ENCODE measurements around the gene DCAF16.

DNA sequence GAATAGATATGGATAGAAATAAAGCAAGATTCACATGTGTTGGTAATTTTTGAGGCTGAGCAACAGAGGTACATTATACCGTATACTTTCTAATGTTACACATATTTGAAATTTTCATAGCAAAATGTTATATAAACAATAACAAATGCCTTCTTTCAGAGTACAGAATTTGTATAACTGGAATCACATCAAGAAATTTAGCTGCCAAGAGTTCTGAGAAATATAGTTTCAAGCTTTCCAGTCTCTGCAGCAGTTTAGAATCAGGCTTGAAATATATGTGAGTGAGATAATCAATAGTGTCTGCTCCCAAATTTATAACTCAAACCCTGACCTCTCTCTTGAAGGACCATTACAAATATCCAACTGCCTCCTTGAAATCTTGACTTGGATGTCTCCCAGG lies 52.9 kb downstream of the DCAF16 start:
- TF ChIP-seq, protein P1, sequence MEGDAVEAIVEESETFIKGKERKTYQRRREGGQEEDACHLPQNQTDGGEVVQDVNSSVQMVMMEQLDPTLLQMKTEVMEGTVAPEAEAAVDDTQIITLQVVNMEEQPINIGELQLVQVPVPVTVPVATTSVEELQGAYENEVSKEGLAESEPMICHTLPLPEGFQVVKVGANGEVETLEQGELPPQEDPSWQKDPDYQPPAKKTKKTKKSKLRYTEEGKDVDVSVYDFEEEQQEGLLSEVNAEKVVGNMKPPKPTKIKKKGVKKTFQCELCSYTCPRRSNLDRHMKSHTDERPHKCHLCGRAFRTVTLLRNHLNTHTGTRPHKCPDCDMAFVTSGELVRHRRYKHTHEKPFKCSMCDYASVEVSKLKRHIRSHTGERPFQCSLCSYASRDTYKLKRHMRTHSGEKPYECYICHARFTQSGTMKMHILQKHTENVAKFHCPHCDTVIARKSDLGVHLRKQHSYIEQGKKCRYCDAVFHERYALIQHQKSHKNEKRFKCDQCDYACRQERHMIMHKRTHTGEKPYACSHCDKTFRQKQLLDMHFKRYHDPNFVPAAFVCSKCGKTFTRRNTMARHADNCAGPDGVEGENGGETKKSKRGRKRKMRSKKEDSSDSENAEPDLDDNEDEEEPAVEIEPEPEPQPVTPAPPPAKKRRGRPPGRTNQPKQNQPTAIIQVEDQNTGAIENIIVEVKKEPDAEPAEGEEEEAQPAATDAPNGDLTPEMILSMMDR (IDR thresholded peaks at IDR 0.05; ENCODE audit: extremely low read depth in 1 of 2, insufficient read depth in 1 of 2, low read depth in 1 of 2, low read length in 2 of 2), result no peak
- no peak for TF ChIP-seq POLR2AphosphoS5 (IDR thresholded peaks at IDR 0.05; ENCODE audit: insufficient read depth, low read depth, low read length)
- TF ChIP-seq POLR2A (IDR thresholded peaks at IDR 0.05; ENCODE audit: low read depth, low read length), result no peak
- no peak for TF ChIP-seq EZH2 (IDR thresholded peaks at IDR 0.05; ENCODE audit: borderline replicate concordance, low read depth, low read length, severe bottlenecking)
- no peak for TF ChIP-seq GATA2 (IDR thresholded peaks at IDR 0.05; ENCODE audit: insufficient read depth, insufficient read length, low read depth, low read length)
- TF ChIP-seq JUN (IDR thresholded peaks at IDR 0.05; ENCODE audit: borderline replicate concordance, insufficient read depth, insufficient read length, low read depth), result no peak
- TF ChIP-seq MYC (IDR thresholded peaks at IDR 0.05; ENCODE audit: low read depth, low read length), result no peak

All from endothelial cell of umbilical vein (primary cell).